ENCODE data around the gene KLF15.

Gene KLF15

GRCh38 chr3:126392246-126392645 lies 35.0 kb upstream of the KLF15 start:
- Histone ChIP-seq H3K9me3 (no peaks in the 10 kb centered on the region), H3K27me3 (peaks cover 0 to 5% of the 10 kb centered on the region in 2 donors)
- intact Hi-C loops (cut with DNase I; ENCODE audit: low total_unique reads): loop anchor here (5.0 kb wide), 2 partner anchors 80 to 260 kb away; no protein-coding TSS in a partner anchor

GRCh38 chr3:126391631-126392030 lies 34.4 kb upstream of the KLF15 start:
- no peak for TF ChIP-seq CTCF (IDR thresholded peaks at IDR 0.05)
- H3K27me3 ChIP-seq: peaks cover 0 to 5% of the 10 kb centered on the region in 2 donors
- H3K4me1 ChIP-seq: peaks cover 0 to 24% (median 14%) of the 10 kb centered on the region in 4 donors
- H3K4me3 ChIP-seq: no peak overlapping the region
- no peaks in the 10 kb centered on the region for H3K36me3 ChIP-seq
- intact Hi-C loops (cut with DNase I; ENCODE audit: low total_unique reads): loop anchor here (2.0 to 5.0 kb wide), 3 partner anchors 81 to 259 kb away; no protein-coding TSS in a partner anchor
- peak in 1 of 2 donors; percentile 35 for DNase-seq
- H3K27ac ChIP-seq: no peak overlapping the region
- no peaks in the 10 kb centered on the region for H3K9me3 ChIP-seq

More at GRCh38 chr3:126392246-126392645, 35.0 kb upstream of the KLF15 start:
- H3K4me1 ChIP-seq: peaks cover 0 to 24% (median 14%) of the 10 kb centered on the region in 4 donors
- no peak for TF ChIP-seq CTCF (IDR thresholded peaks at IDR 0.05)
- no peak for DNase-seq
- no peak overlapping the region for H3K27ac ChIP-seq
- H3K36me3 ChIP-seq: no peaks in the 10 kb centered on the region
- H3K4me3 ChIP-seq: no peak overlapping the region

- intact Hi-C loops (cut with DNase I; ENCODE audit: low total_unique reads): loop anchor here (2.0 to 5.0 kb wide), 3 partner anchors 82 to 258 kb away; no protein-coding TSS in a partner anchor
- H3K4me3 ChIP-seq: no peak overlapping the region
- H3K27ac ChIP-seq: no peak overlapping the region
- H3K36me3 ChIP-seq: no peaks in the 10 kb centered on the region
- H3K27me3 ChIP-seq: peaks cover 0 to 3% of the 10 kb centered on the region in 2 donors
- peaks cover 0 to 24% (median 14%) of the 10 kb centered on the region in 4 donors for H3K4me1 ChIP-seq
- peak in 1 of 2 donors; percentile 58 for DNase-seq
- no peak for TF ChIP-seq CTCF (IDR thresholded peaks at IDR 0.05)
- H3K9me3 ChIP-seq: no peaks in the 10 kb centered on the region
Observed at GRCh38 chr3:126390751-126391150, 33.5 kb upstream of the KLF15 start.

- TF ChIP-seq CTCF (IDR thresholded peaks at IDR 0.05): no peak
- H3K27ac ChIP-seq: peak overlapping the region in 1 of 2 donors; percentile 82
- peak in 1 of 2 donors; percentile 60 for DNase-seq
- H3K36me3 ChIP-seq: no peaks in the 10 kb centered on the region
- no peak overlapping the region for H3K4me3 ChIP-seq
- H3K4me1 ChIP-seq: peaks cover 0 to 23% (median 14%) of the 10 kb centered on the region in 4 donors
- H3K9me3 ChIP-seq: no peaks in the 10 kb centered on the region
- H3K27me3 ChIP-seq: no peaks in the 10 kb centered on the region
- intact Hi-C loops (cut with DNase I; ENCODE audit: low total_unique reads): loop anchor here (2.0 to 5.0 kb wide), 3 partner anchors 82 to 258 kb away; no protein-coding TSS in a partner anchor
Observed at GRCh38 chr3:126390201-126390600, 33.0 kb upstream of the KLF15 start.

GRCh38 chr3:126389794-126390146 lies 32.6 kb upstream of the KLF15 start:
- H3K4me3 ChIP-seq: no peak overlapping the region
- no peaks in the 10 kb centered on the region for H3K9me3 ChIP-seq
- TF ChIP-seq CTCF (IDR thresholded peaks at IDR 0.05): no peak
- H3K36me3 ChIP-seq: no peaks in the 10 kb centered on the region
- intact Hi-C loops (cut with DNase I; ENCODE audit: low total_unique reads): loop anchor here (2.0 to 5.0 kb wide), 5 partner anchors 33 to 257 kb away; partner anchors contain the start of gene KLF15
- peaks cover 0 to 19% (median 12%) of the 10 kb centered on the region in 4 donors for H3K4me1 ChIP-seq
- DNase-seq: no peak
- no peaks in the 10 kb centered on the region for H3K27me3 ChIP-seq
- peak overlapping the region; percentile 82 to 89 for H3K27ac ChIP-seq

Data from tibial artery (tissue), 4 donors.